Mammary epithelial cell (primary cell): Measurements from ENCODE around the gene RFTN1.

Experiments
- EZH2 ChIP-seq: IDR thresholded peaks from 2 replicates; pipeline ENCODE4 v1.6.1; 2012; ENCODE audit warnings: low read length, inconsistent platforms, borderline replicate concordance
- TF ChIP-seq, protein P1 (sequence below), 2 donors: IDR thresholded peaks in 1 of 2; conservative IDR thresholded peaks in 1 of 2; 2 replicates each; pipeline ENCODE4 v1.5.1; 2011 to 2012; ENCODE audit warnings: inconsistent platforms in 2 of 2, low read length in 2 of 2, mild to moderate bottlenecking in 2 of 2, control low read depth in 1 of 2, low read depth in 1 of 2; ENCODE audit not compliant: insufficient read depth in 1 of 2; ENCODE audit errors: extremely low read depth in 1 of 2

DNA sequence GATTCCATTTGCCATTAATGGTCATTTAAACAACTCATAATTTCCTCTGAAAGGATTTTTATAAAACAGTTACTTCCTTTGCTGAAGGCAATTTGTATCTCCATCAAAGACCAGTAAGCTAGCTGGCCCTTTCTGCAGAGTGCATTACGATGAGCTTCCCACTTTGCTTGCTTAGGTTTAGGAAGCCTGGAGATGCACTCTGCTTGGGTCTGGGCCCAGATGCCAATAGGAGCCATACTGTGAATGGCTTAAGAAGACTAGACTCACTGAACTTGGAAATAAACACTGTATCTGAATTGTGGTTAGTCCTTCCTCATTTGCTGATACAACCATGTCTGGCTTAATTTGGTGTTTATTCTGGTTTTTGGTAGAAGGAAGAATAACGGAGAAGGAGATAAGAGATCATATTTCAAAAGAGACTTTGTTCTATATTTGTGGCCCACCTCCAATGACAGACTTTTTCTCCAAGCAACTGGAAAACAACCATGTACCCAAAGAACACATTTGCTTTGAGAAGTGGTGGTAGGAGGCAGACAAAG is 210.4 kb downstream of the RFTN1 start:
- TF ChIP-seq, protein P1, sequence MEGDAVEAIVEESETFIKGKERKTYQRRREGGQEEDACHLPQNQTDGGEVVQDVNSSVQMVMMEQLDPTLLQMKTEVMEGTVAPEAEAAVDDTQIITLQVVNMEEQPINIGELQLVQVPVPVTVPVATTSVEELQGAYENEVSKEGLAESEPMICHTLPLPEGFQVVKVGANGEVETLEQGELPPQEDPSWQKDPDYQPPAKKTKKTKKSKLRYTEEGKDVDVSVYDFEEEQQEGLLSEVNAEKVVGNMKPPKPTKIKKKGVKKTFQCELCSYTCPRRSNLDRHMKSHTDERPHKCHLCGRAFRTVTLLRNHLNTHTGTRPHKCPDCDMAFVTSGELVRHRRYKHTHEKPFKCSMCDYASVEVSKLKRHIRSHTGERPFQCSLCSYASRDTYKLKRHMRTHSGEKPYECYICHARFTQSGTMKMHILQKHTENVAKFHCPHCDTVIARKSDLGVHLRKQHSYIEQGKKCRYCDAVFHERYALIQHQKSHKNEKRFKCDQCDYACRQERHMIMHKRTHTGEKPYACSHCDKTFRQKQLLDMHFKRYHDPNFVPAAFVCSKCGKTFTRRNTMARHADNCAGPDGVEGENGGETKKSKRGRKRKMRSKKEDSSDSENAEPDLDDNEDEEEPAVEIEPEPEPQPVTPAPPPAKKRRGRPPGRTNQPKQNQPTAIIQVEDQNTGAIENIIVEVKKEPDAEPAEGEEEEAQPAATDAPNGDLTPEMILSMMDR (conservative IDR thresholded peaks at IDR 0.05 in 1 of 2, IDR thresholded peaks at IDR 0.05 in 1 of 2; ENCODE audit: extremely low read depth in 1 of 2, insufficient read depth in 1 of 2, low read depth in 1 of 2, low read length in 2 of 2): no peak
- no peak for TF ChIP-seq EZH2
